Diencephalon (tissue), 1 donor: Measurements from ENCODE around the gene ARHGAP21. TPM values are rescaled to one million over a fixed set of nuclear protein-coding genes. Genes with fewer than 3 reads are reported as not detected.

ENCODE experiments used
- small RNA-seq: library from RNA; depleted of rRNA; stranded (forward); fragments of <200 nt; gene quantifications from one replicate; pipeline ENCODE3, GENCODE V24; 2014
- total RNA-seq: library from RNA; depleted of rRNA; stranded (reverse); fragments of >200 nt; gene quantifications from one replicate; pipeline ENCODE4 v1.2.3, GENCODE V29; 2014

The ARHGAP21 gene
- total RNA-seq = 223 TPM

GRCh38 chr10:24723788-24724380 is at the start of gene ARHGAP21:
Gene ARHGAP21, minus strand, starts transcription at chr10:24723887. Its CDS starts 1,988 bp downstream, at chr10:24721899.

Small RNAs within 50 kb of the gene (small RNA-seq; reads per million reads assigned to genes)
- gene RNA5SP305 = not detected

Other genes starting within 250 kb of the ARHGAP21 start
- gene PRTFDC1, start 228.7 kb upstream of the ARHGAP21 start, total RNA-seq = 31.8 TPM